Tongue (tissue), 2 donors: ENCODE data around the gene TBXAS1. TPM values are rescaled to one million over a fixed set of nuclear protein-coding genes. Genes with fewer than 3 reads are reported as not detected.

Experiments
- DNase-seq: peaks from one replicate; pipeline ENCODE4 v3.0.0-alpha.2; 2015
- total RNA-seq: library from RNA; depleted of rRNA; stranded (reverse); fragments of >200 nt; gene quantifications from one replicate; pipeline ENCODE4 v1.2.3, GENCODE V29; 2014

Gene TBXAS1
- total RNA-seq, 1 donor from 2014 or later = 7.6 TPM

DNA sequence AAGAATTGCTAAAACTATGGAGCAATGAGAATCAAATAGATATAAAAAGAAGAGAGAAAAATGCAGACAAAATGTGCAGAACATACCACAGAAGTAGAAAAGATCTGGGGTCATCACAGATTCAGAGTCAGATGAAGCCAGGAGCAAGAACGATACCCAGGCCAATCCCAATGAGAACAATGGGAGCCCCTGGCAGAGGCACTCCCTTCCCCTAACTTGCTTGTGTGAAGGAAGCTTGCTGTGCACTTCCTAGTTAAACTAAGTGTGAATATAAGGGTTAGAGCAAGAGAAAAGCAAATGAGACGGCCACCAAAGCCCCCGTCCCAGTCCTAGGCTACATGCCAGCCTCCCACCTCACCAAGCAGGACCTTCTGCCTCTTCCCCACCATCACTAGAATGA lies 221.0 kb downstream of the TBXAS1 start:
- DNase-seq = no peak

DNA sequence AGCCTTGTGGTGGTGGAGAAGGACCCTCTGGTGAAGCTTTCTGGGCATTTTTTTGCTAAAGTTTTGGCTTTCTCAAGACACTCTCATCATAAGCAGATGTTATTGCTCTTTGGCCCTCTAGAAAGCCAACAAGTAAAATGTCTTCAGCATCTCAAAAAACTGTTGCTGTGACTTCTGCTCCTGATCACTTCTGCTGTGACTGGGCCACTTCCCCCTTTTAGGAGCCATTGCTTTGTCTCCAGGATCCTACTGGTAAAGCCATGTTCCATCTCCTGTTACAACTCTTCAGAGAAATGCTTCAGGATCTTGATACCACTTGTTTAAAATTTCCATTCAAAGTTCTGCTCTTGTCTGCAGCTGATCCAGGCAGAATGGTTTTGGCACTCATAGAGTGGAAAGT lies 222.8 kb downstream of the TBXAS1 start:
- no peak for DNase-seq

DNA sequence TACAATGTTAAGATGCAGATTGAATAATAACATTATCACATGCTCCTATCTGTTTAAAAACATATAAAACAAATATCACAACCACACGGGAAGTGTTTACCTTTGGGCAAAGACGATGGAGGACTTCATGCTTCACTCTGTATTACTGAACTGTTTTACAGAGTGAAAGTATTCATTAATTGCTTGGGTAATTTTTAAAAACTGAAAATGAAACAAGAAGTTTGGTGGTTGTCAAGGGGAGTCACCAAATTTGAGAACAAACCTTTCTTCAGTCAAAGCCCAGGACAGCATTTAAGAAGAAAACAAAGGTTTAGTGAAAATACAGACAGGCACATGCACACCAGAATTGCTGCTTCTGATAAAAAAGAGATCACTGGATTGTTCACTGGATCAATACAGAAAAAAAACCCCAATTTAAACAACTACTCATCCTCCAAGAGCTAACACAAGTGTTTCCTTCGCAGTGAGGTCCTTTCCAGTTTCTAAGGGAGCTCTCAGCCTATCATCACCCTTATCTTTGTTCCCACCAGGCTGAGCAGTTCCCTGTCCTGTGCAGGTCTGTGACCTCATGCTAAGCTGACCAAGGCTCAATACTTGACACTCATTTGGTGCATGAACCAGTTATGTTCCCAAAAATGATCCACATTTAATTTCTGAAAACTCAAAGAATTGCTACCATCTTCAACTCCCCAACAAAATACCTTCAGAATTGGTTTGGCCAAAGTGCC lies 224.9 kb downstream of the TBXAS1 start:
- DNase-seq = no peak

GRCh38 chr7:140054751-140055150 lies 225.7 kb downstream of the TBXAS1 start:
- no peak for DNase-seq

DNA sequence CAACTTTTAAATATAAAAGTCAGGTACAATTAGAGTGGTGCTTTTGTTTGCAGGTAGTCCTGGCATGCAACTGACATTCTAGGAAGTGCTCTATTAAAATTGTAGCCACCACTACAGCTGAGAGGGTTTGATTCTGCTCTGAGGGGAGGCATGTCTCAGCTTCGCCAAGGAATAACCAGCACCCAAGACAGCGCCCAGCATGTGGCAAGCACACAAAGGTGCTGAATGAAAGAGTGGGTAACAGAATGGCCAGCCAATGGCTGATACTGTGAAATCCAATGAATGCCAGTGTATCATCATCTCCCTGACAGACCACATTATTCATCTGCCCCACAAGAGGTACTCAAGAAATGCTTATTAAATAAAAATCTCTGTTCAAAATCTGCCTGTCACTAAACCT lies 226.8 kb downstream of the TBXAS1 start:
- no peak for DNase-seq

DNA sequence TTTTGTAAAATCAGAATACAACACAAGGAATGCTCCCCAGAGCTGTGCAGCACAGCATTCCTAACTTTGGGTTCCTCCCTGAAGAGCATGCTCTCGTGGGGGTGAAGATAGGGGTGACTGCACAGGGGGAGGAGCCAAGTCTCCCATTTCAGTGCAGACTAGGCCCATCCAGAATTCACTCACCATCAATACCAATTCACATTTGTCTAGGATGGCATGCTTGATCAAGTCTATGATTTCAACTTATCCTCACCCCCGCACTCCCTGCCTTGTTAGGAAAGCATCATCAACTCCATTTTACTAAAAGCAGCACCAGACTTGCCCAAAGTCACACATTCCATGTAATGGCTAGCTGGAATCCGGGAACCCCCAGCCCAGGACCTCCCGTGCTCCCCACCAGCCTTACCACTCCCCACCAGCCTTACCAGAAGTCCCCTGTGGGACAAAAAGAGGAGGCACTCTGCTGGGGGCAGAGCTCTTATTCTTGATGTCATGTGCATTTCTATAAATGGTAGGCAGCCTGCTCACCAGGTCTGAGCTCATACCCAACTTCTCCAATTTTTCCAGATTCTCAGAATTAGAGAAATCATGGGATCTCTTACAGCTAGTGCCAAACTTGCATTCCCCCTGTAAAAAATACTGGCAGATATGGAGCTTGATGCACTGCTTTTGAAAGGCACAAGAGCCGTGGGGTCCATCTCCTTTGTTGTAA lies 227.5 kb downstream of the TBXAS1 start:
- no peak for DNase-seq

GRCh38 chr7:140057143-140057535 lies 228.1 kb downstream of the TBXAS1 start:
- no peak for DNase-seq

DNA sequence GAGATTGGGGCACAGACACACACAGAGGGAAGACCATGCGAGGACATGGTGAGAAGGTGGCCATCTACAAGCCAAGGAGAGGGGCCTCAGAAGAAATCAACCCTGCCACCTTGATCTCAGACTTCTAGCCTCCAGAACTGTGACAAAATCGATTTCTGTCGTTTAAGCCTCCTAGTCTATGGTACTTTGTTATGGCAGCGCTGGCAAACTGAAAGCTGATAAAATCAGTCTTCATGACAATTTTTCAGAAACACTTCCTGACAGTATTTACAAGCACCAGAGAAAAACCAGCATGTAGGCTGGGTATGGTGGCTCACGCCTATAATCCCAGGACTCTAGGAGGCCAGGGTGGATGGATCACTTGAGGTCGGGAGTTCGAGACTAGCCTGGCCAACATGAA lies 229.5 kb downstream of the TBXAS1 start:
- DNase-seq = no peak

GRCh38 chr7:140059273-140060242 lies 230.5 kb downstream of the TBXAS1 start:
- no peak for DNase-seq

- DNase-seq = no peak
These were observed 231.2 kb downstream of the TBXAS1 start for GRCh38 chr7:140060243-140060630.

DNA sequence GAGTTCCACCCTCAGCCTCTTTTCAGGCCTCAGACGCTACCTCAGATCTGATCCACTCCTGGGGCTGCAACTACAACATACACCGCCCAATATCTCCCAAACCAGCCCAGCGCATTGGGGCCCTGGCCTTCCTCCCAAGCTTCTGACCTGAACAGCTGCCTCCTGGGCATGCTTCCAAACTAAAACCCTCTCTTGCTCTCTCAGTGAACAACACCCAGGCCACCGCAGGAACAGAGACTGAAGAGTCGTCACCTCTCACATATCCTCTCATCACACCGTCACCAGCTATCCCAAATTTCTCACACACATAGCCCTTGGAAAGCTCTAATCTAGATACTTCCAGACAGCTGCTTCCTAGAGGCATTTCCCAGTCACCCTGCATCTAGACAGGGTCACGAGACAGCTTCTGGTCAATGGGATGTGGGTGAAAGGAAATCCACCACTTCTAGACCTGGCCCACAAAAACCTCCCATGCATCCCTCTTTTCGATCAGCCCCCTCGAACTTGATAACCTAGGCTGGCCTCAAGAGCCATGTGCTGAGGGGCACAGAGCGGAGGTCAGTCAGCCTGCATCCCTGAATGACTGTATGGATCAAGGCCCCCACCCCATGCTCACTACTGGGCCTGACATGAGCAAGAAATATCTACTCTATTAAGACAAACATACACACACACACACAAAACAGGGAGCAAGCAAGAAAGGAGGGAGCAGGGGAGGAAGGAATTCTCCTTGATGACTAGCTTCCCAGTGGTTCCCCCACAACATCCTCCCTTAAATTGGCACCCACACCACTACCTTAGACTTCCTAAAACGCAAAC lies 231.9 kb downstream of the TBXAS1 start:
- DNase-seq = peak; percentile 88

DNA sequence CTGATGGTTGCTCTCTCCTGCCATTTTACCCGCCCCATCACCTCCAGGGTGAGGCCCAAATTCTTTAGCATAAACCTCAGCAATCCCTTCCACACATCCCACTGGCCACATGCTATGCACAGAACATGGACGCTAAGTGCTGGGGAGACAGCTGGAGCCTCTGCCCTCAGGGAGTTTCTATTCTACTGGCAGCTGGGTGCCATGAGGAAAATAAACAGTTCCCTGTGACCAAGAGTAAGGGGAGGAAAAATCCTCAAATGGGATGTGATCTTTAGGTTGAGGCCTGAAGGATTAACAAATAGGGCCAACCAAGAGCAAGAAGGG lies 232.5 kb downstream of the TBXAS1 start:
- DNase-seq = no peak

- peak; percentile 41 for DNase-seq
These were observed 233.1 kb downstream of the TBXAS1 start for GRCh38 chr7:140062118-140062527.

DNA sequence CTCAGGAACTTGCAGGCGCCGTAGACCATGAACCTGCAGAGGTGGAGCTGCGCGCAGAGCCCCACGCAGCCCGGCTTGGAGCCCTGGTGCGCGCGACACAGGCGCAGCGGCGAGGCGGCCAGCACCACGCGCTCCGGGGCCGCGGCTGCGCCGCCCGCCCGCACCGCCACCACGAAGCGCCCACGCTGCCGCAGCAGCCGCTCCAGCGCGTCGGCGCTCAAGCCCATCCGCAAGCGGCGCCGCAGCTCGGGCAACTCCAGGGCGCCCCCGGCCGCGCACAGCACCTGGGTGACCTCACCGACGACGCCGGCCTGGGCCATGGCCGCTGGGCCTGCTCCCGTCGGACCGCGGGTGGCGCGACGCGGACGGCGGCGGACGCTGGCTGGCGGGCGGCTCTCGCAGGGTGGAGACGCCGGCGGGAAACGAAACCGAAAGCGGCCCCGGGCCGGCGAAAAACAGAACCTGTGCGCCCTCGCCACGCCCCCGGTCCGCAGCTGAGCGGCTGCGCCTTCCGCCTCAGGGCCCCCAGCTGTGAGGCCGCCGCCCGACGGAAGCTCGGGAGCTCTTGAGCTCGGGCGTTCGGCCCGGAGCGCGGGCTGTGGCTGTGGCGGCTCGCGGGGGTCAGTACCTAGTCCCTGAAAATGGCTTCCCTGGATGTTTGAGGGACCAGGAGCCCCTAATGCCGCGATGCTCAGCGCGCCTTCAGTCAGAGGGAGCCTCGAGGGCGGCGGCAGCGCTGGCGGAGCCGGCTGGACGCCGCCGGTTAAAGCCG lies 233.7 kb downstream of the TBXAS1 start, which contains the start of gene PARP12:
Gene PARP12 (minus strand): TSS at position 424 of the 772 bp plus-strand sequence. CDS start 104 bp downstream, at position 320.
- peak; percentile 88 for DNase-seq

DNA sequence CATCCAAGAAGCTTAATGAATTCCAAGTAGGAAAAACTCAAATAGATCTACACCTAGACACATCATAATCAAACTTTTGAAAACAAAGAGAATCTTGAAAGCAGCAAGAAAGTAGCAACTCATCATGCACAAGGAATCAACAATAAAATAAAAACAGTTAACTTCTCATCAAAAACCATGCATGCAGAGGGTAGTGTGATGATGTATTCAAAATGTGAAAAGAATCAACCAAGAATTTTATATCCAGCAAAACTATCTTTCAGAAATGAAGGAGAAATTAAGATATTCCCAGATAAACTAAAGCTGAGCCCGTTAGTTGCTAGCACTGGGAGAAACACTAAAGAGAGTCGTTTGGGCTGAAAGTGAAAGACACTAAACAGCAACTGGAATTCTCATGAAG lies 238.0 kb downstream of the TBXAS1 start:
- no peak for DNase-seq

DNA sequence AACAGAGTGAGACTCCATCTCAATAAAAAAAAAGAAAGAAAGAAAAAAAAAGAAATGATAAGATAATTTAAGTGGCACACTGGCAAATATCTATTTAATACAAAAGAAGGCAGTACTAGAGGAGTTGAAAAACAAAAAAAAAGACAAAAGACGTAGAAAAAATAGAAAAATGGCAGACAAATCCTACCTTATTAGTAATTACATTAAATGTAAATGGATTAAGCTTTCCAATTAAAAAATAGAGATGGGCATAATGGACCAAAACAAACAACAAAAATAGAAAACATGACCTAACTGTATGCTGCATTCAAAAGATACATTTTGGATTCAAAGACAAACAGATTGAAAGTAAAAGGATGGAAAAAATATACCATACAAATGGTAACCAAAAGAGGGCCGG lies 239.0 kb downstream of the TBXAS1 start:
- no peak for DNase-seq

DNA sequence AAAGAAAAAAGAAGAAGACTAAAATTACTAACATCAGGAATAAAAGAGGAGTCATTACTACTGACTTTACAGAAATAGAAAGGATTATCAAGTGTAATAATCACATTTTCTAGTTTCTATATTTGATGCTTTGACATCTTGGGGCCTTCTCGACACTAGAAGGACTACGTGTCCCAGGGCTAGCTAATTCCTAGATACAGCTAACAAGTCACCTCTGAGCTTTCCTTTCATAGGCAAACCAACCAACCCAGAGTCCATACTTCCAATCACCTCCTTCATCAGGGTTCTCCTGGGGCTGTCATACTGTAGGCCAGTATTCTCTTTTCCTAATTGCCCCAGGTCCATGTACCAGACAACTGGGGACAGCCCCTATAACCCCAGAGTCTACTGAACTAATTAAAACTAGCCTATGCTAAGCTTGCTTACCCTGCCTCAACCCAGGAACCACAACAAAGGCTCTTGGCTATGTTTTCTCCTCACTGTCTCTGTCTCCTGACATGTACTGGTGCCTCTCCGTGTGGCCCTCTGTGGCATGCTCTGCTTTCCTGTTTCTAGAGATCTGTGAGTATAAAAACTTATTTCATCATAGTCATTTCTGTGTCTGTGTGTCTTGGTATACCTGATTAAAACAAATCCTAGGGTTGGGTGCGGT lies 240.4 kb downstream of the TBXAS1 start:
- no peak for DNase-seq
